A549 (cell line): Measurements from ENCODE around the gene SUCLA2. TPM values are rescaled to one million over a fixed set of nuclear protein-coding genes. Genes with fewer than 3 reads are reported as not detected.

Experiments used
- ATAC-seq, 2 experiments: fragments of 200-7000 bp in 1 of 2; fragments of >200 bp in 1 of 2; cut with Nextera tagmentation in 1 of 2; cut with Tn5 transposase in 1 of 2; 3 replicates each; pipeline versions ENCODE4 v1.8.0 to v1.9.1; 2018 to 2020; ENCODE audit warnings: mild to moderate bottlenecking in 1 of 2, moderate library complexity in 1 of 2
- CTCF ChIA-PET: fragments of 300-600 bp; sonication (Branson Sonifier 250); formaldehyde crosslinking; extraction: SDS; loops from one replicate; lab custom pipeline; 2021; ENCODE audit warnings: antibody characterized with exemption, inconsistent platforms; lab: Yijun Ruan, JAX
- POLR2A ChIA-PET: fragments of 350-600 bp; formaldehyde crosslinking; extraction: SDS; loops from one replicate; lab custom pipeline; 2021; ENCODE audit warnings: antibody characterized with exemption, inconsistent platforms; lab: Yijun Ruan, JAX
- DNase-seq, 2 experiments: peaks; one replicate each; pipeline versions ENCODE4 v3.0.0 to v3.0.0-alpha.2; 2011 to 2016; ENCODE audit warnings: low read depth in 1 of 2, low spot score in 1 of 2
- FAIRE-seq: peaks from 2 replicates; lab custom pipeline; 2011; peaks lifted over from hg19 to GRCh38; lab: Jason Lieb, UNC
- H3K27ac ChIP-seq, 2 experiments: fragments of >200 bp; sonication (Bioruptor Twin); formaldehyde crosslinking; 3 replicates each; pipeline ENCODE4 v1.5.1; 2016 to 2017
- H3K4me1 ChIP-seq: fragments of >200 bp; sonication (Bioruptor Twin); formaldehyde crosslinking; 3 replicates; pipeline ENCODE4 v1.6.1; 2016
- H3K4me2 ChIP-seq: fragments of >200 bp; sonication (Bioruptor Twin); formaldehyde crosslinking; 3 replicates; pipeline ENCODE4 v1.6.1; 2016
- H3K4me3 ChIP-seq: fragments of >200 bp; sonication (Bioruptor Twin); formaldehyde crosslinking; 3 replicates; pipeline ENCODE4 v1.5.1; 2016
- H3K9me3 ChIP-seq: fragments of >200 bp; sonication (Bioruptor Twin); formaldehyde crosslinking; 3 replicates; pipeline ENCODE4 v1.6.1; 2016
- EHMT2 ChIP-seq: fragments of 200-600 bp; sonication (generic); IDR thresholded peaks from 2 replicates; pipeline ENCODE4 v1.6.1; 2016; ENCODE audit warnings: antibody characterized with exemption, low read depth, mild to moderate bottlenecking, moderate library complexity
- EP300 ChIP-seq, 2 experiments: fragments of >200 bp; sonication (Bioruptor Twin); formaldehyde crosslinking; IDR thresholded peaks; 2 replicates in 1 of 2; 3 replicates in 1 of 2; pipeline ENCODE4 v1.6.1; 2016 to 2017
- FOSB ChIP-seq: fragments of 250-450 bp; sonication (Bioruptor Pico); IDR thresholded peaks from 2 replicates; pipeline ENCODE4 v1.5.0; 2020; ENCODE audit warnings: mild to moderate bottlenecking, moderate library complexity
- FOSL2 ChIP-seq, 2 experiments: fragments of 450-650 bp in 1 of 2; fragments of >200 bp in 1 of 2; sonication (Bioruptor Twin) in 1 of 2; formaldehyde crosslinking; IDR thresholded peaks; 2 replicates each; pipeline versions ENCODE4 v1.5.0 to v1.6.1; 2016 to 2020; ENCODE audit warnings: mild to moderate bottlenecking in 1 of 2, moderate library complexity in 1 of 2
- FOXS1 ChIP-seq: fragments of 250-450 bp; sonication (Bioruptor Pico); IDR thresholded peaks from 2 replicates; pipeline ENCODE4 v1.5.0; 2020; ENCODE audit warnings: mild to moderate bottlenecking, moderate library complexity
- GATA3 ChIP-seq: IDR thresholded peaks from 2 replicates; pipeline ENCODE4 v1.6.1; 2012; ENCODE audit warnings: borderline replicate concordance
- HDAC2 ChIP-seq: fragments of 200-600 bp; sonication (generic); IDR thresholded peaks from 2 replicates; pipeline ENCODE4 v1.6.1; 2016
- HOXA7 ChIP-seq: fragments of 250-450 bp; sonication (Bioruptor Pico); IDR thresholded peaks from 2 replicates; pipeline ENCODE4 v1.5.0; 2020; ENCODE audit warnings: mild to moderate bottlenecking, moderate library complexity
- HOXB5 ChIP-seq: fragments of 250-450 bp; sonication (Bioruptor Pico); IDR thresholded peaks from 2 replicates; pipeline ENCODE4 v1.5.0; 2020; ENCODE audit warnings: mild to moderate bottlenecking, moderate library complexity
- KDM1A ChIP-seq: fragments of 200-600 bp; sonication (generic); IDR thresholded peaks from 2 replicates; pipeline ENCODE4 v1.6.1; 2016; ENCODE audit warnings: low read depth, mild to moderate bottlenecking
- KDM5A ChIP-seq: fragments of 200-600 bp; sonication (generic); IDR thresholded peaks from 2 replicates; pipeline ENCODE4 v1.6.1; 2016; ENCODE audit warnings: antibody characterized with exemption, mild to moderate bottlenecking
- MAFK ChIP-seq: fragments of 450-650 bp; IDR thresholded peaks from 2 replicates; pipeline ENCODE4 v1.6.1; 2014; ENCODE audit not compliant: partially characterized antibody
- MAZ ChIP-seq: fragments of 150-350 bp; IDR thresholded peaks from 2 replicates; pipeline ENCODE4 v1.6.1; 2014; ENCODE audit warnings: antibody characterized with exemption, low read depth, low read length, borderline replicate concordance
- MYC ChIP-seq: IDR thresholded peaks from 2 replicates; pipeline ENCODE4 v1.6.1; 2012; ENCODE audit warnings: mild to moderate bottlenecking, inconsistent platforms, low read length, improper control_type of control experiment, borderline replicate concordance
- NPAS2 ChIP-seq: fragments of 250-450 bp; sonication (Bioruptor Pico); IDR thresholded peaks from 2 replicates; pipeline ENCODE4 v1.8.0; 2022; ENCODE audit warnings: mild to moderate bottlenecking, moderate library complexity, borderline replicate concordance
- NR3C1 ChIP-seq: fragments of >200 bp; sonication (Bioruptor Twin); formaldehyde crosslinking; IDR thresholded peaks from 3 replicates; pipeline ENCODE4 v1.6.1; 2017
- POLR2A ChIP-seq: IDR thresholded peaks from 2 replicates; pipeline ENCODE4 v1.6.1; 2012; ENCODE audit warnings: mild to moderate bottlenecking, low read length
- POLR2AphosphoS2 ChIP-seq: conservative IDR thresholded peaks from 2 replicates; pipeline ENCODE4 v1.6.1; 2012; ENCODE audit warnings: low read length, improper control_type of control experiment, inconsistent platforms
- RAD21 ChIP-seq, 2 experiments: fragments of >200 bp in 1 of 2; sonication (Bioruptor Twin) in 1 of 2; formaldehyde crosslinking in 1 of 2; IDR thresholded peaks in 1 of 2; conservative IDR thresholded peaks in 1 of 2; 2 replicates in 1 of 2; 3 replicates in 1 of 2; pipeline ENCODE4 v1.6.1; 2012 to 2018; ENCODE audit warnings: inconsistent platforms in 1 of 2
- RARB ChIP-seq: fragments of 250-450 bp; sonication (Bioruptor Pico); IDR thresholded peaks from 2 replicates; pipeline ENCODE4 v1.8.0; 2021; ENCODE audit warnings: mild to moderate bottlenecking, moderate library complexity
- RCOR1 ChIP-seq: fragments of 150-350 bp; IDR thresholded peaks from 2 replicates; pipeline ENCODE4 v1.6.1; 2014; ENCODE audit warnings: antibody characterized with exemption, low read length, low read depth
- TFCP2L1 ChIP-seq: fragments of 250-450 bp; sonication (Bioruptor Pico); IDR thresholded peaks from 2 replicates; pipeline ENCODE4 v1.5.0; 2021; ENCODE audit warnings: mild to moderate bottlenecking
- TP53 ChIP-seq: fragments of 250-450 bp; sonication (Bioruptor Pico); IDR thresholded peaks from 2 replicates; pipeline ENCODE4 v1.5.0; 2021; ENCODE audit warnings: mild to moderate bottlenecking, moderate library complexity
- ZFP36 ChIP-seq: fragments of 450-650 bp; IDR thresholded peaks from 2 replicates; pipeline ENCODE4 v1.6.1; 2014; ENCODE audit warnings: borderline replicate concordance; ENCODE audit not compliant: partially characterized antibody
- ZNF302 ChIP-seq: fragments of 250-450 bp; sonication (Bioruptor Pico); IDR thresholded peaks from 2 replicates; pipeline ENCODE4 v1.9.0; 2021; ENCODE audit warnings: inconsistent platforms, mild to moderate bottlenecking, moderate library complexity
- WGBS: methylation state at CpG from one replicate; pipeline ENCODE4 v1.1.6; 2017; ENCODE audit errors: missing lambda C conversion rate; 5-methylcytosine and 5-hydroxymethylcytosine counted together
- polyA plus RNA-seq, 4 experiments: library from polyadenylated mRNA; depleted of rRNA in 3 of 4; stranded (reverse); fragments of >200 nt; fragmentation: RNase III in 1 of 4; extraction: RNeasy Plus Mini Kit Qiagen cat#74134 plus additional on column Dnase treatment in 1 of 4; gene quantifications; 2 replicates in 3 of 4; 3 replicates in 1 of 4; pipeline ENCODE4 v1.2.3, GENCODE V29; 2011 to 2017
- TF ChIP-seq, protein P1 (sequence below): fragments of >200 bp; sonication (Bioruptor Twin); formaldehyde crosslinking; IDR thresholded peaks from 3 replicates; pipeline ENCODE4 v1.5.1; 2016
- TF ChIP-seq, protein P2 (sequence below): fragments of 200-600 bp; sonication (generic); IDR thresholded peaks from 2 replicates; pipeline ENCODE4 v1.6.1; 2016; ENCODE audit warnings: antibody characterized with exemption, mild to moderate bottlenecking, moderate library complexity
- TF ChIP-seq, protein P3 (sequence below): fragments of 250-450 bp; sonication (Bioruptor Pico); IDR thresholded peaks from 2 replicates; pipeline ENCODE4 v1.5.0; 2020; ENCODE audit warnings: low read depth, mild to moderate bottlenecking, moderate library complexity

SUCLA2 gene
- polyA plus RNA-seq, 2 of the 4 experiments (the other 2 are of a cell fraction) = 52.6 to 65.4 TPM

DNA sequence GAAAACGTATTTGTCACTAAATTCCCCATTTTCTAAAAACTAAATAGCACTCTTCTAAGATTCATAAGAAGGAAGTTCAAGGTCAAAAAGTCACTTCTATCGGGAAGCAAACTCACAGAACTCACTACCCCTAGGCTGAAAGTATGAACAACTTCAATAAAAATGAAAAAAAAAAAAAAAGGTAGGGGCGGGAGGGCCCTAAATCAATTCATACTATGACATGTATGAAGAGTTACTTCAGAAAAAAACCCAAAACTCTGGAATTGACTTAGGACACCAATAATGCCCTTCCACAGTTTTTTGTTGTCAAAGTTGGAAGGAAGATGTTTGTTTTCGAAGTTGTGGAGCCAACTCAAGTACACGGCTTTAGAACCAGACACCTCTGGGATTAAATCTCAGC, 1.1 kb downstream of the SUCLA2 start:
- Histone ChIP-seq H3K4me2 (peak overlapping the region; percentile 83), H3K4me1 (peaks cover 18% of the 10 kb centered on the region), H3K27ac (peak overlapping the region in 1 of 2 experiments; percentile 98; a peak in 3 of 6 replicates), H3K9me3 (no peaks in the 10 kb centered on the region), H3K4me3 (peak overlapping the region; percentile 91)
- TF ChIP-seq NPAS2 (CRISPR knock-in tag) = no peak
- TF ChIP-seq RCOR1 = no peak
- no peak for TF ChIP-seq EP300 (IDR thresholded peaks at IDR 0.05)
- TF ChIP-seq MAFK = no peak
- no peak for TF ChIP-seq FOSL2 (IDR thresholded peaks at IDR 0.05)
- no peak for TF ChIP-seq FOSL2 (CRISPR knock-in tag; IDR thresholded peaks at IDR 0.05)
- TF ChIP-seq HOXB5 (CRISPR knock-in tag) = no peak
- no peak for TF ChIP-seq RARB (CRISPR knock-in tag)
- no peak for TF ChIP-seq HOXA7
- no peak for TF ChIP-seq POLR2AphosphoS2
- TF ChIP-seq, protein P1, sequence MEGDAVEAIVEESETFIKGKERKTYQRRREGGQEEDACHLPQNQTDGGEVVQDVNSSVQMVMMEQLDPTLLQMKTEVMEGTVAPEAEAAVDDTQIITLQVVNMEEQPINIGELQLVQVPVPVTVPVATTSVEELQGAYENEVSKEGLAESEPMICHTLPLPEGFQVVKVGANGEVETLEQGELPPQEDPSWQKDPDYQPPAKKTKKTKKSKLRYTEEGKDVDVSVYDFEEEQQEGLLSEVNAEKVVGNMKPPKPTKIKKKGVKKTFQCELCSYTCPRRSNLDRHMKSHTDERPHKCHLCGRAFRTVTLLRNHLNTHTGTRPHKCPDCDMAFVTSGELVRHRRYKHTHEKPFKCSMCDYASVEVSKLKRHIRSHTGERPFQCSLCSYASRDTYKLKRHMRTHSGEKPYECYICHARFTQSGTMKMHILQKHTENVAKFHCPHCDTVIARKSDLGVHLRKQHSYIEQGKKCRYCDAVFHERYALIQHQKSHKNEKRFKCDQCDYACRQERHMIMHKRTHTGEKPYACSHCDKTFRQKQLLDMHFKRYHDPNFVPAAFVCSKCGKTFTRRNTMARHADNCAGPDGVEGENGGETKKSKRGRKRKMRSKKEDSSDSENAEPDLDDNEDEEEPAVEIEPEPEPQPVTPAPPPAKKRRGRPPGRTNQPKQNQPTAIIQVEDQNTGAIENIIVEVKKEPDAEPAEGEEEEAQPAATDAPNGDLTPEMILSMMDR = no peak
- TF ChIP-seq GATA3 = no peak
- no peak for TF ChIP-seq FOXS1 (CRISPR knock-in tag)
- TF ChIP-seq HDAC2 = no peak
- TF ChIP-seq TP53 = no peak
- TF ChIP-seq NR3C1 = no peak
- no peak for TF ChIP-seq KDM5A
- no peak for TF ChIP-seq FOSB (CRISPR knock-in tag)
- TF ChIP-seq MAZ = no peak
- ChIA-PET CTCF (no interaction called here), POLR2A (no interaction called here)
- DNase-seq = no peak
- no peak for FAIRE-seq
- ATAC-seq = no peak
- WGBS = 42% methylated on average over 5 of the region's 5 CpGs

DNA sequence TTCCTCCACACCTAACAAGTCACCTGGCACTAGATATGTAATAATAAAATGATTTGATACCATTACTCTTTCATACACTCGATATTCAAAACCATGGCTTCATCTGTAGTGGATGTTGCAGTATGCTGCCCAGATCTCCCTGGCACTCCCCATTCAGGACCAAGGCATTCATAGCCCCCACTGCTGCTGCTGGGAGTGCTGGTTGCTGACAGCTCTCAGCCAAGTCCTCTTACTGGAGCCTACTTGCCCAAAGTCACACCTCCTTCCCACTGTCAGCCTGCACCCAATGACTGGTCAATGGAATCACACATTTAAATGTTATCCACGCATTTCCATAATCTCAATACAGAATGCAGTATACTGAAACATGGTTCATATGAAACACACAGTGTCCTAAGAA, 3.7 kb downstream of the SUCLA2 start:
- Histone ChIP-seq H3K4me2 (no peak overlapping the region), H3K4me1 (peaks cover 5% of the 10 kb centered on the region), H3K27ac (no peak overlapping the region), H3K4me3 (no peak overlapping the region), H3K9me3 (no peaks in the 10 kb centered on the region)
- 87% methylated on average over 2 of the region's 2 CpGs for WGBS
- no peak for FAIRE-seq
- CTCF ChIA-PET = interaction anchor here (0.6 to 2.6 kb wide), 2 partner anchors 41 to 97 kb away, joined by 4 to 11 read pairs; partner anchors contain the start of genes MED4 and NUDT15
- ATAC-seq = no peak
- DNase-seq = no peak
- TF ChIP-seq, protein P2, sequence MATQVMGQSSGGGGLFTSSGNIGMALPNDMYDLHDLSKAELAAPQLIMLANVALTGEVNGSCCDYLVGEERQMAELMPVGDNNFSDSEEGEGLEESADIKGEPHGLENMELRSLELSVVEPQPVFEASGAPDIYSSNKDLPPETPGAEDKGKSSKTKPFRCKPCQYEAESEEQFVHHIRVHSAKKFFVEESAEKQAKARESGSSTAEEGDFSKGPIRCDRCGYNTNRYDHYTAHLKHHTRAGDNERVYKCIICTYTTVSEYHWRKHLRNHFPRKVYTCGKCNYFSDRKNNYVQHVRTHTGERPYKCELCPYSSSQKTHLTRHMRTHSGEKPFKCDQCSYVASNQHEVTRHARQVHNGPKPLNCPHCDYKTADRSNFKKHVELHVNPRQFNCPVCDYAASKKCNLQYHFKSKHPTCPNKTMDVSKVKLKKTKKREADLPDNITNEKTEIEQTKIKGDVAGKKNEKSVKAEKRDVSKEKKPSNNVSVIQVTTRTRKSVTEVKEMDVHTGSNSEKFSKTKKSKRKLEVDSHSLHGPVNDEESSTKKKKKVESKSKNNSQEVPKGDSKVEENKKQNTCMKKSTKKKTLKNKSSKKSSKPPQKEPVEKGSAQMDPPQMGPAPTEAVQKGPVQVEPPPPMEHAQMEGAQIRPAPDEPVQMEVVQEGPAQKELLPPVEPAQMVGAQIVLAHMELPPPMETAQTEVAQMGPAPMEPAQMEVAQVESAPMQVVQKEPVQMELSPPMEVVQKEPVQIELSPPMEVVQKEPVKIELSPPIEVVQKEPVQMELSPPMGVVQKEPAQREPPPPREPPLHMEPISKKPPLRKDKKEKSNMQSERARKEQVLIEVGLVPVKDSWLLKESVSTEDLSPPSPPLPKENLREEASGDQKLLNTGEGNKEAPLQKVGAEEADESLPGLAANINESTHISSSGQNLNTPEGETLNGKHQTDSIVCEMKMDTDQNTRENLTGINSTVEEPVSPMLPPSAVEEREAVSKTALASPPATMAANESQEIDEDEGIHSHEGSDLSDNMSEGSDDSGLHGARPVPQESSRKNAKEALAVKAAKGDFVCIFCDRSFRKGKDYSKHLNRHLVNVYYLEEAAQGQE = no peak
- TF ChIP-seq MYC = no peak
- no peak for TF ChIP-seq EHMT2
- no peak for TF ChIP-seq RAD21 (conservative IDR thresholded peaks at IDR 0.05 in 1 of 2, IDR thresholded peaks at IDR 0.05 in 1 of 2)
- no peak for TF ChIP-seq KDM1A
- TF ChIP-seq POLR2A = no peak
- TF ChIP-seq, protein P3, sequence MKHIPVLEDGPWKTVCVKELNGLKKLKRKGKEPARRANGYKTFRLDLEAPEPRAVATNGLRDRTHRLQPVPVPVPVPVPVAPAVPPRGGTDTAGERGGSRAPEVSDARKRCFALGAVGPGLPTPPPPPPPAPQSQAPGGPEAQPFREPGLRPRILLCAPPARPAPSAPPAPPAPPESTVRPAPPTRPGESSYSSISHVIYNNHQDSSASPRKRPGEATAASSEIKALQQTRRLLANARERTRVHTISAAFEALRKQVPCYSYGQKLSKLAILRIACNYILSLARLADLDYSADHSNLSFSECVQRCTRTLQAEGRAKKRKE = no peak
- TF ChIP-seq ZFP36 = no peak
- TF ChIP-seq TP53 = no peak
- TF ChIP-seq TFCP2L1 (CRISPR knock-in tag) = no peak
- TF ChIP-seq NPAS2 (CRISPR knock-in tag) = no peak
- no peak for TF ChIP-seq ZNF302 (CRISPR knock-in tag)
- TF ChIP-seq HOXB5 (CRISPR knock-in tag) = no peak
- no peak for TF ChIP-seq POLR2AphosphoS2
- POLR2A ChIA-PET = no interaction called here
